SK-N-MC (cell line): ENCODE data around the gene SMG1.
"Not testable (repeated sequence)": the region's sequence is repeated elsewhere in the genome, so short reads cannot be mapped to it uniquely, and the experiment has no call there.

ENCODE experiments used
- DNase-seq: peaks from one replicate; pipeline ENCODE4 v3.0.0-alpha.2; 2011; ENCODE audit warnings: low read depth, low spot score
- H3K27ac ChIP-seq: fragments of 200-600 bp; sonication (generic); 2 replicates; pipeline ENCODE4 v1.5.1; 2016; ENCODE audit warnings: mixed run types
- H3K36me3 ChIP-seq: fragments of 200-600 bp; sonication (generic); 2 replicates; pipeline ENCODE4 v1.6.1; 2017; ENCODE audit warnings: antibody characterized with exemption, low read length, mixed read lengths; ENCODE audit not compliant: insufficient read depth
- H3K4me3 ChIP-seq: fragments of 200-600 bp; sonication (generic); 2 replicates; pipeline ENCODE4 v1.5.1; 2016
- H3K9ac ChIP-seq: fragments of 200-600 bp; sonication (generic); 2 replicates; pipeline ENCODE4 v1.8.0; 2017; ENCODE audit warnings: mixed run types, mixed read lengths; ENCODE audit not compliant: insufficient read length
- H3K9me3 ChIP-seq: fragments of 200-600 bp; sonication (generic); 2 replicates; pipeline ENCODE4 v1.6.1; 2017; ENCODE audit warnings: low read depth, mild to moderate bottlenecking, antibody characterized with exemption, low read length, moderate library complexity, mixed read lengths
- EZH2 ChIP-seq: fragments of 200-600 bp; sonication (generic); IDR thresholded peaks from one replicate; pipeline ENCODE4 v1.6.1; 2017; ENCODE audit warnings: antibody characterized with exemption
- FOXP2 ChIP-seq: optimal IDR thresholded peaks from 2 replicates; pipeline ENCODE3; 2011; ENCODE audit warnings: mild to moderate bottlenecking, moderate library complexity; ENCODE audit not compliant: insufficient read depth; ENCODE audit errors: extremely low read length, control extremely low read depth
- POLR2AphosphoS5 ChIP-seq: IDR thresholded peaks from 2 replicates; pipeline ENCODE4 v1.6.1; 2012; ENCODE audit warnings: mild to moderate bottlenecking, low read depth, low read length, borderline replicate concordance

SMG1 gene

DNA sequence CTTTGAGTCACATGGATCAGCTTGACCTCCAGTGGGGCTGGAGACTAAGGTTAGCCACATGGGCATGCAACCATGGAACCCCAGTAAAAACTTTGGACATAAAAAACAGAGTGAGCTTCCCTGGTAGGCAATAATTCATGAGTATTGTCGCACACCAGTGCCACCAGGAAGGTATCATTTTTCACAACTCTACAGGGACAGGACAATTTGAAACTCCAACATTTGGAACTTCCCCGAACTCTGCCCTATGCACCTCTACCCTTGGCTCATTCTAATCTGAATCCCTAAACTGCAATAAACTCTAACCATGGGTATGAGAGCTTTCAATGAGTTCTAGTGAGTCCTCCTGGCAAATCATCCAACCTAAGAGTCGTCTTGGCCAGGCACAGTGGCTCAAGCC lies 24.2 kb downstream of the SMG1 start:
- DNase-seq, H3K36me3 ChIP-seq, H3K27ac ChIP-seq, H3K4me3 ChIP-seq, H3K9me3 ChIP-seq, H3K9ac ChIP-seq: not testable (repeated sequence)

DNA sequence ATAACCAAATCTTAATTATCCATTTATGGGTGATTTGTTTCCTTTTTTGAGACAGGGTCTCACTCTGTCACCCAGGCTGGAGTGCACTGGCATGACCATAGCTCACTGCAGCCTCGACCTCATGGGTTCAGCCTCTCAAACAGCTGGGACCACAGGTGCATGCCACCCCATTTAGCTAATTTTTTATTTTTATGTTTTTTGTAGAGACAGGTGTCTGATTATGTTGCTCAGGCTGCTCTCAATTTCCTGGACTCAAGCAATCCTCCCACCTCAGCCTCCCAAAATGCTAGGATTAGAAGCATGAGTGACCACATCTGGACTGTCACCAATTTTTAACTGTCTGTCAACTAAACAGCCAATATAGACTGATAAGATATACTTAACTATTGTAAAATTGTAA lies 25.0 kb downstream of the SMG1 start:
- H3K9ac ChIP-seq, H3K27ac ChIP-seq, H3K9me3 ChIP-seq, H3K4me3 ChIP-seq, DNase-seq, H3K36me3 ChIP-seq: not testable (repeated sequence)

DNA sequence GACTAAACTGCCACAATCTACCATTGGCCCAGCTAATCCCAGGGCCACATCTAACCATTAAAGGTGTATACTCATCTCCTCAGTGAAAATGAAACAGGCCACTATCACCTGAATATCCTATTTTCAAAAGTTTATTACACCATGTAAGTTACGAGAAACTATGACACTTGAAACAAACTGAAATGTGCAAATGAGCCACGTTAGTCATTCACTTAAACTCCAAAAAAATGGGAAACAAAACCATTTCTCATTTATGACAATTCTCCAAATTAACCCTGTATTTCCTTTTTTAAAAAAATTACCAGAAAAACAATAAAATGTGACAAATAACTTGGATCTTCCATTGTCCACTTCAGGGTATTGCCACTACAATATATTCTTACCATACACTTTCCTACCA lies 41.8 kb downstream of the SMG1 start:
- not testable (repeated sequence) for H3K9me3 ChIP-seq, DNase-seq, H3K27ac ChIP-seq, H3K9ac ChIP-seq, H3K4me3 ChIP-seq, H3K36me3 ChIP-seq

DNA sequence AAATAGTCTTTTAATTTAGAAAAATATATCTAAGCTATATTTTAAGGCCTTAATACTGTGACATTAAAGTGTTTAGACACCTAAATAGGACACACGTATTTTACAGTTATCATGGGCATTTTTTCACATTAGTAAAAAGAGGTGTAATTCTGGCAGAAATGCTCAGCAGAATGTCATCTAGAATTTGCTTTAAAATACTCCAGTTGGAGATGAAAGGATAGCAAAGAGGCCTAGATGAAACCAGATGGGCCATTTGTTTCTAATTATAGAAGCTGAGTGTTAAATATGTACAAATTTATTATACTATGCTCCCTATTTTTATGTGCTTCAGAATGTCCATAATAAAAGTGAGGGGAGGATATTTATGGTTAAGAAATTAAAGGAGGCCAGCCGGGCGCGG lies 48.5 kb downstream of the SMG1 start:
- not testable (repeated sequence) for DNase-seq, H3K9me3 ChIP-seq, H3K4me3 ChIP-seq, H3K27ac ChIP-seq, H3K9ac ChIP-seq
- peaks cover 17% of the 10 kb centered on the region for H3K36me3 ChIP-seq

DNA sequence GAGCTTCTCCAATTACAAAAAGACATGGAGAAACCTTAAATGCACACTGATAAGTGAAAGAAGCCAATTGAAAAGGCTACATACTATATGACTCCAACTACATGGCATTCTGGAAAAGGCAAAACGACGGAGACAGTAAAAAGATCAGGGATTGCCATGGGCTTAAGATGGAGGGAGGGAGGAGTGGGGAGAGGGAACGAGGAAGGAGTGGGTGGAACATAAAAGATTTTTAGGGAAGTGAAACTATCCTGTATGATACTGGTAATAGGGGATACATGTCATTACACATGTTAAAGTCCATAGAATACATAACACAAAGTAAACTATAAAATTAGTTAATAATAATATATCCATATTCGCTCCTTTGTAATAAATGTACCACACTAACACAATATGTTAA lies 48.9 kb downstream of the SMG1 start:
- not testable (repeated sequence) for DNase-seq, H3K27ac ChIP-seq, H3K9me3 ChIP-seq, H3K4me3 ChIP-seq, H3K9ac ChIP-seq
- peaks cover 15% of the 10 kb centered on the region for H3K36me3 ChIP-seq

DNA sequence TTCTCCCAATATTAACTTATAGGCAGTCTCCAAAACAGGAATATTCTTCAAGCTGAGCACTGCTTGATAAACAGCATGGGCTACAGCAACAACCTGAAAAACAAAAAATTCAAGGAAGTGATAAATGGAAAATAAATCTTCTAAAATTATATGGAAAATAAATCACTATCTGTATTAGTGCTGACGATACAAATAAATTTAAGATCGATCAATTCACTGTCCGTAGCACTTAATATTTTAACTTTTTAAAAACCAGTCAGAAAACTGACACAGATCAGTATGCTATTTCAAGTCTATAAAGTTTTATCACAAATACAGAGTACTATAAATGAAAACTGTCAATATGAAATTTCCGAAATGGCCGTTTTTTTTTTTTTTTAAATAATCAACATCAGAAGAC lies 49.9 kb downstream of the SMG1 start:
- not testable (repeated sequence) for H3K9ac ChIP-seq, H3K4me3 ChIP-seq, H3K27ac ChIP-seq, H3K9me3 ChIP-seq, DNase-seq
- H3K36me3 ChIP-seq = peaks cover 12% of the 10 kb centered on the region; the same call in 1 of the 2 replicates

DNA sequence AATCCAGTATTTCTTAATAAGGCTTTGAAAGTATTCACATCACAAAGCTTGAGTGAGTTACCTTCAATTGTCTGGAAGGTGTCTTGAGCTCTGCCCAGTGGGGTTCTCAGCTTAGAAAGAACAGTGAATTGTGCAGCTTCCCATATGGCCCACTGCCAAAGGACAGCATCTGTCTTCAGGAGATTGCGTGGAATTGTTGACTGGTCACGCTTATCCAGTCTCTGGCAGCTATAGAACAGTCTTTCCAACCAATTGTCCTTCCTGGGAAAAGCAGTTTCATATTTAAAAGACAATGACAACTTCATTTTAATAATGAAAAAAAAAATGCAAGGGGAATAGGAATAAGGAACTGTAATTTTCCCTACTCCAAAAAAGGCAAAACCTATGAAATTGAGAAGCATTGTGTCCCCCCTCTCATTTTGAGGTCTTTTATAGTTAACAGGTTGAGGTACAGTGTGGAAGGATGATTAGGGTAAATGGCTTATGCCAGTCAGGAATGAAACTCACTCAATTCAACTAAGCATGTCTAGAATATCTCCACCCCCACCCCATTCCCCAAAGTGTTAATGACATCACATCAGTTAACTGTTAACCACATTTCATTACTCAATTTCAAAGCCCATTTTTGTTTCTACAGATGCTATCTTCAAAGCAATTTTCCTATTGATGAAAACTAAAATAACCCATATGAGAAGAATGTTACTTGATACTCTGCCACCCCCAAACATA lies 57.0 kb downstream of the SMG1 start:
- H3K9ac ChIP-seq, H3K27ac ChIP-seq, DNase-seq, H3K4me3 ChIP-seq, H3K9me3 ChIP-seq: not testable (repeated sequence)
- H3K36me3 ChIP-seq = peaks cover 23% of the 10 kb centered on the region

DNA sequence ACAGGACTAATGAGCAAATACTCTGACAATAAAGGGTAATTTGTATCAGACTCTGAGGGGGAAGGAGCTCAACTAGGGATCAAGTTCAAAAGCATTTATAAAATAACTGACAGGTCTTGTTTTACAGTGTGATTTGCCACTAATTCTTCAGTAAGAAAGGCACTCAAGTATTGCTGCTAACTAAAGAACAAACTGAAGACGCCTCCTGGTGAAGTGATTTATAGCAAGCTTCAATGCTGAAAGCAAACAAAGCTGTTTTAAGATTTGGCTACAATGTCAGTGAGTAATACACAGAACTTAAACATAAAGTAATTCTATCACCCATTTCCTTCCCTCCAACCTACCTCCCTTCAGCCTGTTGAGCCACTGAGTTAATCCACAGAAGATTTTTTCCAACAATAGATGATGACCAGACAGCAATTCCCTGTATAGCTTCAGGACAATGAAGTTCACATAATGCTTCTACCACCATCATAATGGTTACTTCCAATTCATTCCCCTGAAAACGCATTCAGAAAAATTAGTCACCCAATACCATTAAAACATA lies 59.9 kb downstream of the SMG1 start:
- DNase-seq, H3K9ac ChIP-seq, H3K9me3 ChIP-seq, H3K4me3 ChIP-seq, H3K27ac ChIP-seq: not testable (repeated sequence)
- H3K36me3 ChIP-seq = peaks cover 30% of the 10 kb centered on the region

DNA sequence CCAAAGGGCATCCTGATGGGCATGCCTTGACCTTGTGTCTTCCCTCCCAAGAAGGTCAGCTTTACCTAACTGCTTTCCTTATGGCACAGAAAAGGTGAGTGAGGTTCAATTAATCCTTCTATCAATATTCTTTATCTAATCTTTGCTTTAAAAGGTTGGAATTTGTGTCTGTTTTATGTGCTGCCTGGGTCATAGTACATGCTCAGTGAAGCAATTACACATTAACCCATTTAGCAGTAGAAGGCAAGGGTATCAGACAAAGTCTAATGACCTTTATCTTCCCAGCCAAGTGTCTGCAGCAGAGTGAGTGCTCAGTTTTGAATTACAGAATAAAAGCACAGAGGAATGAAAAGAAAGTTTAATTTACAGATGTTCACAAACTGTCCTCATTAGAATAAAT lies 63.3 kb downstream of the SMG1 start:
- not testable (repeated sequence) for H3K27ac ChIP-seq, DNase-seq, H3K9ac ChIP-seq, H3K4me3 ChIP-seq, H3K9me3 ChIP-seq
- H3K36me3 ChIP-seq = peaks cover 26% of the 10 kb centered on the region

DNA sequence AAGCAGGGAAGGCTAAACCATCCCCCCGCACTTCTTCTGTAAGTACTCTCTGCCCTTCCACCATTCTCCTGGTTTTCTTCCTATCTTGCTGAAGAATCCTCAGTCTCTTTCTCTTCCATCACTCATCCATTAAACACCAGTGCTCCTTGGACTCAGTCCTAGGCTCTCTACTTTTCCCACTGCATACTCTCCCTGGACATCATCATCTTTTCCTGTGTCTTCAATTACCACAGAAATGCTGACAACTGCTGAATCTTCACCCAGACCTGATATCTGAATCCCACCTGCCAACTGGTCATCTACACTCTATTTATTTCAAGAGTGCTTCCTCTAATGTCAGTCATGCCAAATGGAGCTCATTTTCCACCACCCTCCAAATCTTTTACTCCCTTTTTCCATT lies 71.0 kb downstream of the SMG1 start:
- no peaks in the 10 kb centered on the region for H3K9me3 ChIP-seq
- no peak overlapping the region for H3K9ac ChIP-seq
- peaks cover 59% of the 10 kb centered on the region for H3K36me3 ChIP-seq
- no peak overlapping the region for H3K4me3 ChIP-seq
- H3K27ac ChIP-seq = no peak overlapping the region
- no peak for DNase-seq
- TF ChIP-seq EZH2 = no peak

DNA sequence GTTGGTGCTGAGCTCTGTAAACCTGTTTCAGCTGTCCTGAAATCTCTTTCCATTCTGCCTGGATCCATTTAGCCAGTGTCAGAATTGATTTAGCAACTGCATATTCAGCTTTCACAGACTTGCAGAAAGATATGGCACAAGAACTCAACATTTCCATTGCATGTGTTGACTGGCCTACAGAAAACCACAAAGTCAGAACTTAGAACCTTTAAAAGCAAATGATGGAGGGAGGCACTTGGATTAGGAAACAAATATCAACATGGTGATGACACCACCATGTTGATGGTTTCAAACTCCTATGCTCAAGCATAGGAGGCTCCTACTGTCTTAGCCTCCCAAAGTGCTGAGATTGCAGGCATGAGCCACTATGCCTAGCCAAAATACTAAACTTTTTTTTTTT lies 72.5 kb downstream of the SMG1 start:
- TF ChIP-seq EZH2 (no peak), POLR2AphosphoS5 (no peak), FOXP2 (no peak)
- no peak overlapping the region for H3K9ac ChIP-seq
- H3K9me3 ChIP-seq = no peaks in the 10 kb centered on the region
- H3K4me3 ChIP-seq = no peak overlapping the region
- no peak for DNase-seq
- H3K36me3 ChIP-seq = peaks cover 70% of the 10 kb centered on the region
- H3K27ac ChIP-seq = no peak overlapping the region
